GM11168 (cell line): ENCODE results near the gene DUSP22.

Source experiments
- in situ Hi-C: fragments of 300-500 bp; cut with MboI; formaldehyde crosslinking; loops from one replicate; pipeline ENCODE4 v1.12.0; 2022; ENCODE audit warnings: low sequenced_read_pairs; ENCODE audit not compliant: unreplicated experiment

Gene DUSP22

DNA sequence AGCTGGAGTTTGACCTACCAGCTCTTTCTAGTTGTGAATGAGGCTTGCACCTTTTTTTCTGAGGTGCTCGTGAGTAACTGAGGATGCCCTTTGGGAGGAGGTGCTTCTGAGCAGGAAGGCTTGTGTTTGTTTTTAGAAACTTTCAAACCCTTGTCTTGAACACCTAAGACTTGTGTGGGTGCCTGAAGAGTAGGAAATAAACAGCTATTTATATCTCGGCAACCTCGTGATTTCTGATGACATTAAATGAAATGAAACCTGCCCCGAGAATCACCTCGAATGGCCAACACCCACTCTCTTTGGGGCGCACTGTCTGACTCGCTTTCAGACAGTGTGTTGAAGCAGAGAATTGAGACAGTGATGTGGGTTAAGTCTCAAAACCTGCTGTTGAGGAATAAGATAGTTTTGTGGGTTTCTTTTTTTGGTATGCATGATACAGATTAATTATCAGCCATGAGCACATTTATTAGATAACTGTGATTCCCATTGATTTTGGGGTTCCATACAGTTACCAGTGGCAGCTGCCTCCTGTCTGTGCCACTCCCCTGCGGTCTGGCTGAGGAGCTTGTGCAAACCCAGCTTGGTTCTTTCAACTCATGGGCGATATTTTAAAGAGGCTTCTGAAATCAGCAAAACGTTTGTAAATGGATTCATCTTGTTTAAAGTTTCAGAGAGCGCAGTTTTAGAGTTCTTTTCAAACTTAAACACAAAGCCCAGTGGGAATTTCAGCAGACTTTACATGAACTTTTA is 107.7 kb downstream of the DUSP22 start:
- in situ Hi-C loops: loop anchor here (10.0 kb wide), 1 partner anchor 175 kb away; no protein-coding TSS in a partner anchor

DNA sequence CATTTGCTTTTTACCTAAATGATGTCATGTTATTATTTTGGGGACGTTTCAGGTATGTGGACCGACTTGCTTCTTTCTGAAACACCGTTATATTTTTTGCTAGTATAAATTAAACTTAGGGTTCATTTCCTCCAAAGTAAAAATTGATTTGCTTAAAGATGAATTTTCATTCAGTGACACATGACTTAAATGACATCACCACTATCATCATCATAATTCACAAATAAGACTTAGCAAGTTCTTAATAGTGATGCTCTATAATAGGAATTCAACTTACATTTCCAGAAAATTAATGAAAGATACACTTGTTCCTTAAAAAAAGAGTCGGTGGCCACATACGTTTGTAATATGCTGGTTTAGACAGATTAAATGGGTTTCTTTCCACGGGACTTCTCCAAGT is 108.5 kb downstream of the DUSP22 start:
- in situ Hi-C loops: no loop called here
